GM12878 (cell line): ENCODE data around the gene TBXAS1. TPM values are rescaled to one million over a fixed set of nuclear protein-coding genes. Genes with fewer than 3 reads are reported as not detected.
A peak's percentile ranks its signal among the peaks of the same experiment; 100 is the strongest.

ENCODE experiments used
- CEBPB ChIP-seq, 2 experiments: fragments of 150-350 bp in 1 of 2; IDR thresholded peaks; 2 replicates each; pipeline ENCODE4 v1.6.1; 2012 to 2014; ENCODE audit warnings: low read depth in 2 of 2, low read length in 2 of 2, borderline replicate concordance in 1 of 2, inconsistent platforms in 1 of 2
- CHD4 ChIP-seq: fragments of 200-600 bp; sonication (generic); IDR thresholded peaks from 2 replicates; pipeline ENCODE4 v1.6.1; 2016; ENCODE audit warnings: mild to moderate bottlenecking
- ELK1 ChIP-seq: IDR thresholded peaks from 2 replicates; pipeline ENCODE4 v1.6.1; 2012; ENCODE audit warnings: low read depth, low read length, improper control_type of control experiment
- HCFC1 ChIP-seq: fragments of 150-350 bp; IDR thresholded peaks from 2 replicates; pipeline ENCODE4 v1.6.1; 2014; ENCODE audit warnings: low read length
- HDGF ChIP-seq: fragments of 450-650 bp; IDR thresholded peaks from 2 replicates; pipeline ENCODE4 v1.6.1; 2016; ENCODE audit warnings: antibody characterized with exemption
- JUNB ChIP-seq: IDR thresholded peaks from 2 replicates; pipeline ENCODE4 v1.6.1; 2016; ENCODE audit warnings: antibody characterized with exemption, mild to moderate bottlenecking
- MYB ChIP-seq: fragments of 150-350 bp; IDR thresholded peaks from 2 replicates; pipeline ENCODE4 v1.6.1; 2014; ENCODE audit warnings: mild to moderate bottlenecking, low read depth, low read length, borderline replicate concordance
- NKRF ChIP-seq: fragments of 450-650 bp; conservative IDR thresholded peaks from 2 replicates; pipeline ENCODE4 v1.6.1; 2017; ENCODE audit warnings: mild to moderate bottlenecking, moderate library complexity
- RAD21 ChIP-seq: IDR thresholded peaks from 2 replicates; pipeline ENCODE4 v1.6.1; 2011; ENCODE audit warnings: mild to moderate bottlenecking, low read depth, low read length, moderate library complexity; ENCODE audit not compliant: insufficient read depth
- SKIL ChIP-seq: fragments of 450-650 bp; IDR thresholded peaks from 2 replicates; pipeline ENCODE4 v1.6.1; 2017; ENCODE audit warnings: mild to moderate bottlenecking, low read depth, inconsistent platforms; ENCODE audit not compliant: poor library complexity, severe bottlenecking
- SREBF2 ChIP-seq: IDR thresholded peaks from 2 replicates; pipeline ENCODE4 v1.6.1; 2012; ENCODE audit warnings: mild to moderate bottlenecking, low read length
- STAT1 ChIP-seq: fragments of 450-650 bp; conservative IDR thresholded peaks from 2 replicates; pipeline ENCODE4 v1.6.1; 2014; ENCODE audit warnings: antibody characterized with exemption, mild to moderate bottlenecking
- TAF1 ChIP-seq: IDR thresholded peaks from 2 replicates; pipeline ENCODE4 v1.6.1; 2011; ENCODE audit warnings: mild to moderate bottlenecking, low read depth, low read length, borderline replicate concordance
- WRNIP1 ChIP-seq: IDR thresholded peaks from 2 replicates; pipeline ENCODE4 v1.6.1; 2011; ENCODE audit warnings: low read depth, low read length, improper control_type of control experiment, borderline replicate concordance
- ZBTB11 ChIP-seq: fragments of 450-650 bp; formaldehyde crosslinking; IDR thresholded peaks from 2 replicates; pipeline ENCODE4 v1.5.0; 2022; ENCODE audit warnings: mild to moderate bottlenecking, missing genetic modification characterization
- ZBTB33 ChIP-seq: fragments of 450-650 bp; IDR thresholded peaks from 2 replicates; pipeline ENCODE4 v1.6.1; 2017; ENCODE audit warnings: mild to moderate bottlenecking
- ZNF24 ChIP-seq: fragments of 450-650 bp; IDR thresholded peaks from 2 replicates; pipeline ENCODE4 v1.6.1; 2017; ENCODE audit warnings: antibody characterized with exemption, mild to moderate bottlenecking
- ZNF274 ChIP-seq: IDR thresholded peaks from one replicate; pipeline ENCODE4 v1.8.0; 2011; ENCODE audit not compliant: insufficient read length, insufficient read depth
- ZSCAN29 ChIP-seq: fragments of 450-650 bp; IDR thresholded peaks from 2 replicates; pipeline ENCODE4 v1.6.1; 2017; ENCODE audit warnings: mild to moderate bottlenecking, moderate library complexity
- polyA plus RNA-seq, 11 experiments: library from polyadenylated mRNA; depleted of rRNA in 4 of 11; unstranded in 6 of 11; stranded (reverse) in 5 of 11; fragments of >200 nt; fragmentation: Nextera tagmentation in 4 of 11; fragmentation: Illumina TruSeq in 1 of 11; extraction: Ambion mirVana in 4 of 11; extraction: Trizol in 1 of 11; gene quantifications; 1 replicate in 1 of 11; 2 replicates in 10 of 11; pipeline versions ENCODE4 v1.2.1 to v1.2.3, GENCODE V29; 2011 to 2016; ENCODE audit warnings: inconsistent platforms in 2 of 11, missing spikeins in 2 of 11, low read depth in 1 of 11
- total RNA-seq, 4 experiments: library from RNA; depleted of rRNA in 3 of 4; stranded (reverse); fragments of >200 nt in 3 of 4; fragmentation: Illumina TruSeq in 1 of 4; extraction: Trizol in 1 of 4; gene quantifications; 2 replicates each; pipeline versions ENCODE4 v1.2.1 to v1.2.3, GENCODE V29; 2013 to 2021

The TBXAS1 gene
- total and polyA plus RNA-seq, 10 of the 15 experiments (the other 5 are each of a cell fraction or from before 2014, with no cell fraction given) = 1.5 to 32.7 (median 16.3) TPM

- TF ChIP-seq ZNF24 = 0 out of 2 replicates have a peak, but pooled peaks have one; percentile 6
- TF ChIP-seq ZNF274 = no peak
- TF ChIP-seq STAT1 = 0 out of 2 replicates have a peak, but pooled peaks have one; percentile 69
- no peak for TF ChIP-seq ELK1
- no peak for TF ChIP-seq TAF1
- no peak for TF ChIP-seq SKIL
- TF ChIP-seq NKRF = peak; percentile 85
- TF ChIP-seq ZBTB11 = 0 out of 2 replicates have a peak, but pooled peaks have one; percentile 14
- TF ChIP-seq SREBF2 = no peak
- no peak for TF ChIP-seq RAD21
- no peak for TF ChIP-seq CHD4
- no peak for TF ChIP-seq HDGF
- peak; percentile 24; the same call in 1 of the 2 replicates for TF ChIP-seq HCFC1
- no peak for TF ChIP-seq ZBTB33
- TF ChIP-seq MYB = no peak
- TF ChIP-seq ZSCAN29 = 0 out of 2 replicates have a peak, but pooled peaks have one; percentile 35
- no peak for TF ChIP-seq WRNIP1
- TF ChIP-seq CEBPB (IDR thresholded peaks at IDR 0.05; ENCODE audit: borderline replicate concordance in 1 of 2, low read depth in 2 of 2, low read length in 2 of 2) = no peak
- TF ChIP-seq JUNB = no peak
Measured at GRCh38 chr7:140062528-140063299, 233.7 kb downstream of the TBXAS1 start, which contains the start of gene PARP12 (continued).
